ENCODE results near the gene SMURF2. TPM values are rescaled to one million over a fixed set of nuclear protein-coding genes. Genes with fewer than 3 reads are reported as not detected.
A peak's percentile ranks its signal among the peaks of the same experiment; 100 is the strongest.

The SMURF2 gene
- total and polyA plus RNA-seq, 9 of the 15 experiments (the other 6 are each of a cell fraction or from before 2014, with no cell fraction given), result 3.8 to 22.0 (median 14.8) TPM

DNA sequence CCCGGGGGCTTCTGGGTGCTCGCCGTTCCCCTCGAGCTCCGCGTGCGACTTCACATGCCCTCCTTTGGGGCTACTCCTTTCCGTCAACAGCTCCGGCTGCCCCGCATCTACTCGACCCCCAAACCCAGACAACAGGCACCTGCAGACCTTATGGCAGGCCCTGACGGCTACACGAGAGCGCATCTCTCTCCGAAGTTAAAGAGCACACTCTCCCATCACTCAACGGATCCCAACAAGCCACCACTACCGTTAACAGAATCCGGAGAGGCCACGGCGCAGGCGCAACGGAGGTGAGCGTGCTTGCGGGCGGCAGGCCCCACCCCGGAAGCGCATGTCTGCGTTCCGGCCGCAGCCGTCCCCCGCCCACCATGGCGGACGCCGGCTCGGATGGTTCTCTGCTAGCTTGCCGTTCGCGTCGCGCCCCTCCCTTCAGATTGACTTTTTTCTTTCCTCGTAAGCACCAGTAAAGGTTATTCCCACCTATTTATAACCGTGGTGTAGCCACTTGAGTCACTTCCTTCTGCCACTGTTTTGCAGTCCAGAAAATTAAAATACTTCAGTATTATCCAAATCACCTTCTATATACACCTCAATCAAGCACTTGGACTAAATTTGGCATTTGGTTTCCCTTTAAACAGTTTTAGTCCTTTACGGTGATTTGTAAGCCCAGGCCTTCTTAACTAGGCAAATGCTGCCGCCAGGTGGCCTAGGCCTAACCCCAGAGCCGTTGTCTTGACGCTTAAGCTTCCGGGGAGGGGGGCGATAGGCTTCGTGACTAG is 165.1 kb downstream of the SMURF2 start, which contains the start of gene POLG2 (continued):
- TF ChIP-seq SMARCE1 (IDR thresholded peaks at IDR 0.05) (no peak), PRDM10 (IDR thresholded peaks at IDR 0.05; ENCODE audit: partially characterized antibody) (no peak), ZNF174 (CRISPR knock-in tag; IDR thresholded peaks at IDR 0.05) (0 out of 2 replicates have a peak, but pooled peaks have one; percentile 26), SREBF2 (CRISPR knock-in tag; IDR thresholded peaks at IDR 0.05) (no peak), HDAC8 (tag; IDR thresholded peaks at IDR 0.05) (no peak), ERF (CRISPR knock-in tag; IDR thresholded peaks at IDR 0.05) (0 out of 2 replicates have a peak, but pooled peaks have one; percentile 50), ZNF146 (CRISPR knock-in tag; IDR thresholded peaks at IDR 0.05; ENCODE audit: unreplicated experiment) (no peak), RBM15 (IDR thresholded peaks at IDR 0.05; ENCODE audit: insufficient read depth, low read length) (no peak), ZNF766 (CRISPR knock-in tag; conservative IDR thresholded peaks at IDR 0.05) (no peak), SAFB (IDR thresholded peaks at IDR 0.05; ENCODE audit: borderline replicate concordance, low read depth, low read length) (no peak), SAFB2 (IDR thresholded peaks at IDR 0.05; ENCODE audit: borderline replicate concordance, low read depth, low read length, severe bottlenecking) (no peak), GATA2 (CRISPR knock-in tag; IDR thresholded peaks at IDR 0.05) (no peak), ATF7 (IDR thresholded peaks at IDR 0.05) (peak; percentile 33; the same call in 1 of the 2 replicates), RAD21 (CRISPR knock-in tag; conservative IDR thresholded peaks at IDR 0.05 in 1 of 2, IDR thresholded peaks at IDR 0.05 in 1 of 2) (peak; percentile 67 to 73), CC2D1A (IDR thresholded peaks at IDR 0.05) (no peak), CXXC5 (CRISPR knock-in tag; IDR thresholded peaks at IDR 0.05) (peak; percentile 93), L3MBTL2 (IDR thresholded peaks at IDR 0.05) (peak; percentile 84), BHLHE40 (IDR thresholded peaks at IDR 0.05; ENCODE audit: low read length) (peak; percentile 65), ZSCAN29 (IDR thresholded peaks at IDR 0.05) (no peak; the same call in 1 of the 2 replicates), ZZZ3 (IDR thresholded peaks at IDR 0.05) (no peak), TAF7 (tag; IDR thresholded peaks at IDR 0.05) (peak; percentile 74), MCM2 (IDR thresholded peaks at IDR 0.05; ENCODE audit: low read depth) (no peak)
- TF ChIP-seq, protein P1, sequence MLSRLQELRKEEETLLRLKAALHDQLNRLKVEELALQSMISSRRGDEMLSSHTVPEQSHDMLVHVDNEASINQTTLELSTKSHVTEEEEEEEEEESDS (CRISPR knock-in tag; IDR thresholded peaks at IDR 0.05), result no peak
- TF ChIP-seq, protein P2, sequence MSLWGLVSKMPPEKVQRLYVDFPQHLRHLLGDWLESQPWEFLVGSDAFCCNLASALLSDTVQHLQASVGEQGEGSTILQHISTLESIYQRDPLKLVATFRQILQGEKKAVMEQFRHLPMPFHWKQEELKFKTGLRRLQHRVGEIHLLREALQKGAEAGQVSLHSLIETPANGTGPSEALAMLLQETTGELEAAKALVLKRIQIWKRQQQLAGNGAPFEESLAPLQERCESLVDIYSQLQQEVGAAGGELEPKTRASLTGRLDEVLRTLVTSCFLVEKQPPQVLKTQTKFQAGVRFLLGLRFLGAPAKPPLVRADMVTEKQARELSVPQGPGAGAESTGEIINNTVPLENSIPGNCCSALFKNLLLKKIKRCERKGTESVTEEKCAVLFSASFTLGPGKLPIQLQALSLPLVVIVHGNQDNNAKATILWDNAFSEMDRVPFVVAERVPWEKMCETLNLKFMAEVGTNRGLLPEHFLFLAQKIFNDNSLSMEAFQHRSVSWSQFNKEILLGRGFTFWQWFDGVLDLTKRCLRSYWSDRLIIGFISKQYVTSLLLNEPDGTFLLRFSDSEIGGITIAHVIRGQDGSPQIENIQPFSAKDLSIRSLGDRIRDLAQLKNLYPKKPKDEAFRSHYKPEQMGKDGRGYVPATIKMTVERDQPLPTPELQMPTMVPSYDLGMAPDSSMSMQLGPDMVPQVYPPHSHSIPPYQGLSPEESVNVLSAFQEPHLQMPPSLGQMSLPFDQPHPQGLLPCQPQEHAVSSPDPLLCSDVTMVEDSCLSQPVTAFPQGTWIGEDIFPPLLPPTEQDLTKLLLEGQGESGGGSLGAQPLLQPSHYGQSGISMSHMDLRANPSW (CRISPR knock-in tag; IDR thresholded peaks at IDR 0.05), result no peak

Data from K562 (cell line).